H9 (cell line): ENCODE results near the gene DOCK2. TPM values are rescaled to one million over a fixed set of nuclear protein-coding genes. Genes with fewer than 3 reads are reported as not detected.
A peak's percentile ranks its signal among the peaks of the same experiment; 100 is the strongest.

Experiments
- DNase-seq: peaks from one replicate; pipeline ENCODE4 v3.0.0-alpha.2; 2017
- H2AFZ ChIP-seq: one replicate; pipeline ENCODE4 v1.6.1; 2013; ENCODE audit warnings: mild to moderate bottlenecking, low read length, control low read depth, moderate library complexity
- H2AK5ac ChIP-seq: 2 replicates; pipeline ENCODE4 v1.6.1; 2013; ENCODE audit warnings: low read length, control low read depth, mixed read lengths; ENCODE audit not compliant: insufficient read length
- H2BK120ac ChIP-seq: one replicate; pipeline ENCODE4 v1.6.1; 2013; ENCODE audit warnings: low read depth, mild to moderate bottlenecking, low read length, control low read depth, inconsistent platforms; ENCODE audit not compliant: poor library complexity, severe bottlenecking
- H2BK12ac ChIP-seq: 2 replicates; pipeline ENCODE4 v1.6.1; 2013; ENCODE audit warnings: low read length, control low read depth, mixed read lengths, low read depth; ENCODE audit not compliant: insufficient read length
- H2BK15ac ChIP-seq: 2 replicates; pipeline ENCODE4 v1.6.1; 2013; ENCODE audit warnings: low read depth, low read length, control low read depth
- H2BK20ac ChIP-seq: one replicate; pipeline ENCODE4 v1.6.1; 2013; ENCODE audit warnings: low read depth, mild to moderate bottlenecking, low read length, control low read depth, inconsistent platforms; ENCODE audit not compliant: poor library complexity, severe bottlenecking
- H2BK5ac ChIP-seq: 2 replicates; pipeline ENCODE4 v1.6.1; 2013; ENCODE audit warnings: low read length, control low read depth, mixed read lengths; ENCODE audit not compliant: insufficient read length
- H3K14ac ChIP-seq: 2 replicates; pipeline ENCODE4 v1.6.1; 2013; ENCODE audit warnings: low read length, control low read depth; ENCODE audit not compliant: insufficient read depth
- H3K18ac ChIP-seq: 2 replicates; pipeline ENCODE4 v1.6.1; 2013; ENCODE audit warnings: low read depth, mild to moderate bottlenecking, mixed read lengths, low read length, control low read depth; ENCODE audit not compliant: insufficient read length
- H3K23ac ChIP-seq: 2 replicates; pipeline ENCODE4 v1.6.1; 2013; ENCODE audit warnings: low read length, control low read depth, mixed read lengths, low read depth; ENCODE audit not compliant: insufficient read length
- H3K23me2 ChIP-seq: 2 replicates; pipeline ENCODE4 v1.6.1; 2013; ENCODE audit warnings: low read depth, mild to moderate bottlenecking, mixed read lengths, low read length, control low read depth; ENCODE audit not compliant: insufficient read length, poor library complexity, severe bottlenecking
- H3K27ac ChIP-seq: 2 replicates; pipeline ENCODE4 v1.5.1; 2013; ENCODE audit warnings: low read length, control low read depth, mixed read lengths, low read depth; ENCODE audit not compliant: insufficient read length
- H3K27me3 ChIP-seq: 2 replicates; pipeline ENCODE4 v1.6.1; 2013; ENCODE audit warnings: low read length, control low read depth, inconsistent platforms; ENCODE audit not compliant: insufficient read depth
- H3K4ac ChIP-seq: 2 replicates; pipeline ENCODE4 v1.6.1; 2013; ENCODE audit warnings: low read depth, mild to moderate bottlenecking, control low read depth, inconsistent platforms, low read length, moderate library complexity
- H3K4me1 ChIP-seq: 2 replicates; pipeline ENCODE4 v1.6.1; 2013; ENCODE audit warnings: low read length, control low read depth, inconsistent platforms; ENCODE audit not compliant: insufficient read depth
- H3K4me2 ChIP-seq: 2 replicates; pipeline ENCODE4 v1.6.1; 2013; ENCODE audit warnings: low read length, control low read depth, mixed read lengths; ENCODE audit not compliant: insufficient read length, insufficient read depth
- H3K56ac ChIP-seq: 2 replicates; pipeline ENCODE4 v1.6.1; 2013; ENCODE audit warnings: low read depth, mild to moderate bottlenecking, mixed read lengths, low read length, control low read depth; ENCODE audit not compliant: insufficient read length
- H3K79me1 ChIP-seq: 2 replicates; pipeline ENCODE4 v1.6.1; 2013; ENCODE audit warnings: low read depth, mild to moderate bottlenecking, moderate library complexity, low read length, control low read depth, inconsistent platforms; ENCODE audit not compliant: insufficient read depth, poor library complexity, severe bottlenecking
- H3K79me2 ChIP-seq: 2 replicates; pipeline ENCODE4 v1.6.1; 2013; ENCODE audit warnings: low read length, control low read depth, inconsistent platforms; ENCODE audit not compliant: insufficient read depth
- H3K9ac ChIP-seq: 2 replicates; pipeline ENCODE4 v1.6.1; 2013; ENCODE audit warnings: low read length, control low read depth, mixed read lengths; ENCODE audit not compliant: insufficient read length; ENCODE audit errors: extremely low read depth
- H3K9me3 ChIP-seq: one replicate; pipeline ENCODE4 v1.6.1; 2013; ENCODE audit warnings: low read depth, low read length, inconsistent platforms; ENCODE audit not compliant: control insufficient read depth
- H3T11ph ChIP-seq: one replicate; pipeline ENCODE4 v1.6.1; 2013; ENCODE audit warnings: mild to moderate bottlenecking, low read length, control low read depth, inconsistent platforms
- H4K20me1 ChIP-seq: one replicate; pipeline ENCODE4 v1.6.1; 2013; ENCODE audit not compliant: control insufficient read depth, insufficient read length, insufficient read depth
- H4K5ac ChIP-seq: 2 replicates; pipeline ENCODE4 v1.6.1; 2013; ENCODE audit warnings: low read depth, mild to moderate bottlenecking, mixed read lengths, low read length, control low read depth; ENCODE audit not compliant: insufficient read length
- H4K8ac ChIP-seq: replicated peaks from 2 replicates; pipeline ENCODE4 v1.6.1; 2013; ENCODE audit warnings: low read length, control low read depth, mixed read lengths, low read depth; ENCODE audit not compliant: insufficient read length
- H4K91ac ChIP-seq: 2 replicates; pipeline ENCODE4 v1.6.1; 2013; ENCODE audit warnings: low read depth, mild to moderate bottlenecking, moderate library complexity, mixed read lengths, low read length, control low read depth; ENCODE audit not compliant: insufficient read length
- H3K27ac Mint-ChIP-seq, 3 experiments: 2 replicates in 2 of 3; 3 replicates in 1 of 3; pipeline ENCODE4 v1.8.0; 2020 to 2021; ENCODE audit warnings: mixed read lengths in 3 of 3, mild to moderate bottlenecking in 1 of 3, moderate library complexity in 1 of 3
- H3K27me3 Mint-ChIP-seq: 2 replicates; pipeline ENCODE4 v1.8.0; 2021; ENCODE audit warnings: low read depth, mild to moderate bottlenecking, moderate library complexity, mixed read lengths
- H3K36me3 Mint-ChIP-seq, 3 experiments: 2 replicates in 2 of 3; 3 replicates in 1 of 3; pipeline ENCODE4 v1.8.0; 2020 to 2021; ENCODE audit warnings: low read depth in 3 of 3, mixed read lengths in 3 of 3; ENCODE audit not compliant: insufficient read depth in 1 of 3
- H3K4me1 Mint-ChIP-seq, 2 experiments: 2 replicates each; pipeline ENCODE4 v1.8.0; 2020; ENCODE audit warnings: mixed read lengths in 2 of 2
- H3K4me3 Mint-ChIP-seq, 2 experiments: 2 replicates in 1 of 2; 3 replicates in 1 of 2; pipeline ENCODE4 v1.8.0; 2020 to 2021; ENCODE audit warnings: mild to moderate bottlenecking in 2 of 2, mixed read lengths in 2 of 2, moderate library complexity in 1 of 2
- H3K9me3 Mint-ChIP-seq, 2 experiments: 2 replicates in 1 of 2; 3 replicates in 1 of 2; pipeline ENCODE4 v1.8.0; 2020; ENCODE audit warnings: mild to moderate bottlenecking in 2 of 2, mixed read lengths in 2 of 2, moderate library complexity in 1 of 2
- WGBS: extraction: QIAGEN DNeasy Blood & Tissue Kit; methylation state at CpG from one replicate; pipeline ENCODE4 v1.1.7; 2013; ENCODE audit warnings: missing lambda C conversion rate, low lambda C conversion rate, mixed read lengths; ENCODE audit not compliant: insufficient read length; ENCODE audit errors: extremely low coverage; 5-methylcytosine and 5-hydroxymethylcytosine counted together
- total RNA-seq: library from RNA; stranded (reverse); gene quantifications from 2 replicates; pipeline ENCODE4 v1.2.1, GENCODE V29; 2021
- TF ChIP-seq, protein P1 (sequence below): fragments of 200-600 bp; sonication (generic); conservative IDR thresholded peaks from 3 replicates; pipeline ENCODE4 v1.8.0; 2021; ENCODE audit warnings: antibody characterized with exemption, mild to moderate bottlenecking

Gene DOCK2
- total RNA-seq, 1 experiment from 2014 or later = 7.8 TPM

DNA sequence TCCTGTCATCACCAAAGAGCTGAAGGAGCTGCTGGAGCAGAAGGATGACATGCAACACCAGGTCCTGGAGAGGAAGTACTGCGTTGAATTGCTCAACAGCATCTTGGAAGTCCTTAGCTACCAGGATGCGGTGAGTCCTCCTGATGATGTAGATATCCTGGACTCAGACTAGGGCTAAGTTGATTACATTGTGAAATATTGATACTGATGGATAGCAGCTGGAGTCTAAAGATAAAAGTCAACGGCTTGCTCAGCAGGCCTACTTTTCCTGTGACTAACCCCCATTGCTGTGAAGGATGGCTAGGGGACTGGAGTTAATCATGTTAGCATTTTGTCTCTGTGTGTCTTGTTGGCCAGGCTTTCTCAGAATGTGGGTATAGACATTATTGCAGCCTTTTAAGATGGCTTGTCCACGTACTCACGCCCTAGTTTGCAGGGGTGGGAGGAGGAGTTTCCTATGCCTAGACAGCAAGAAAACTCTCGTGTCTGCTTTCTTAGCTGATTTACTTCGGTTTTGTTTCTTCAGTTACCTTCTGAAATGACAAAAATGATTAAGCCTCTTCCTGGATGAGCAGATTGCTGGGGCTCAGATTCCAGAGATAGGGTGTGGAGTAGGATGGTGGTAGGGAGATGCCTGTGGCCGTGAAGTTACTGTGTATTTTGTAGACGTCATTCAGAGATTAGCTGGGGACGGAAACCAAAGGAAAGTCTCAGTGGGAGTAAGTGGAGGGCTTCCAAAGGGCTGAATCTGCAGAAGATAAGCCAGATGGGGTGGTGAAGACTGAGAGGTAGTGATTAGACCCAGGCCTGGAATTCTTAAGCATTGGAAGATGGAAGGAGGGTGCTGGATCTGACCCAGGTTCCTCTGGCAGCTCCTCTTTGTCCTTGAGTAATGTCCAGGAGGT lies 166.3 kb downstream of the DOCK2 start:
- Histone ChIP-seq H3K4me2 (no peak overlapping the region), H3K79me1 (no peaks in the 10 kb centered on the region), H3K23me2 (no peaks in the 10 kb centered on the region), H2BK120ac (no peak overlapping the region), H2BK15ac (no peak overlapping the region), H2AFZ (no peak overlapping the region), H3K14ac (no peak overlapping the region), H3K9ac (no peak overlapping the region), H3K4ac (no peak overlapping the region), H3K4me1 (peaks cover 4% of the 10 kb centered on the region), H3K79me2 (no peaks in the 10 kb centered on the region), H3K18ac (no peak overlapping the region), H4K5ac (no peak overlapping the region), H3K27me3 (no peaks in the 10 kb centered on the region), H4K91ac (no peak overlapping the region), H3T11ph (no peak overlapping the region), H3K27ac (no peak overlapping the region), H4K20me1 (no peaks in the 10 kb centered on the region), H2AK5ac (no peak overlapping the region), H2BK5ac (no peak overlapping the region), H2BK20ac (no peak overlapping the region), H4K8ac (no peak overlapping the region), H3K56ac (no peak overlapping the region), H2BK12ac (no peak overlapping the region), H3K23ac (no peak overlapping the region), H3K9me3 (no peaks in the 10 kb centered on the region)
- no peaks in the 10 kb centered on the region for H3K9me3 Mint-ChIP-seq
- peaks cover 2% of the 10 kb centered on the region; the same call in 1 of the 2 replicates for H3K27me3 Mint-ChIP-seq
- H3K27ac Mint-ChIP-seq = peak overlapping the region in 1 of 3 experiments; percentile 73; a peak in 2 of 7 replicates
- H3K4me3 Mint-ChIP-seq = no peak overlapping the region
- TF ChIP-seq, protein P1, sequence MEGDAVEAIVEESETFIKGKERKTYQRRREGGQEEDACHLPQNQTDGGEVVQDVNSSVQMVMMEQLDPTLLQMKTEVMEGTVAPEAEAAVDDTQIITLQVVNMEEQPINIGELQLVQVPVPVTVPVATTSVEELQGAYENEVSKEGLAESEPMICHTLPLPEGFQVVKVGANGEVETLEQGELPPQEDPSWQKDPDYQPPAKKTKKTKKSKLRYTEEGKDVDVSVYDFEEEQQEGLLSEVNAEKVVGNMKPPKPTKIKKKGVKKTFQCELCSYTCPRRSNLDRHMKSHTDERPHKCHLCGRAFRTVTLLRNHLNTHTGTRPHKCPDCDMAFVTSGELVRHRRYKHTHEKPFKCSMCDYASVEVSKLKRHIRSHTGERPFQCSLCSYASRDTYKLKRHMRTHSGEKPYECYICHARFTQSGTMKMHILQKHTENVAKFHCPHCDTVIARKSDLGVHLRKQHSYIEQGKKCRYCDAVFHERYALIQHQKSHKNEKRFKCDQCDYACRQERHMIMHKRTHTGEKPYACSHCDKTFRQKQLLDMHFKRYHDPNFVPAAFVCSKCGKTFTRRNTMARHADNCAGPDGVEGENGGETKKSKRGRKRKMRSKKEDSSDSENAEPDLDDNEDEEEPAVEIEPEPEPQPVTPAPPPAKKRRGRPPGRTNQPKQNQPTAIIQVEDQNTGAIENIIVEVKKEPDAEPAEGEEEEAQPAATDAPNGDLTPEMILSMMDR = no peak
- no peaks in the 10 kb centered on the region for H3K36me3 Mint-ChIP-seq
- no peak for DNase-seq
- WGBS = no CpG with 5 or more reads among the region's 10 CpGs
- peaks cover 23 to 30% of the 10 kb centered on the region in 2 experiments for H3K4me1 Mint-ChIP-seq
